GM10248 (cell line): Measurements from ENCODE around the gene LHFPL3.

Experiments used
- CTCF ChIA-PET: fragments of 300-600 bp; sonication (Branson Sonifier 250); formaldehyde crosslinking; extraction: SDS; loops from one replicate; lab custom pipeline; 2021; ENCODE audit warnings: antibody characterized with exemption; lab: Yijun Ruan, JAX
- POLR2A ChIA-PET: fragments of 350-650 bp; sonication (Branson Sonifier 250); formaldehyde crosslinking; extraction: SDS; loops from one replicate; lab custom pipeline; 2020; ENCODE audit warnings: antibody characterized with exemption; lab: Yijun Ruan, JAX
- DNase-seq: peaks from one replicate; pipeline ENCODE4 v3.0.0; 2012; ENCODE audit errors: extremely low spot score
- TF ChIP-seq, protein P1 (sequence below): IDR thresholded peaks from 2 replicates; pipeline ENCODE4 v1.5.1; 2012; ENCODE audit warnings: mild to moderate bottlenecking, low read depth; ENCODE audit errors: extremely low read depth, missing control alignments, control extremely low read depth

Gene LHFPL3

GRCh38 chr7:104850374-104850773 lies 522.0 kb downstream of the LHFPL3 start:
- ChIA-PET CTCF (no interaction called here), POLR2A (no interaction called here)
- TF ChIP-seq, protein P1, sequence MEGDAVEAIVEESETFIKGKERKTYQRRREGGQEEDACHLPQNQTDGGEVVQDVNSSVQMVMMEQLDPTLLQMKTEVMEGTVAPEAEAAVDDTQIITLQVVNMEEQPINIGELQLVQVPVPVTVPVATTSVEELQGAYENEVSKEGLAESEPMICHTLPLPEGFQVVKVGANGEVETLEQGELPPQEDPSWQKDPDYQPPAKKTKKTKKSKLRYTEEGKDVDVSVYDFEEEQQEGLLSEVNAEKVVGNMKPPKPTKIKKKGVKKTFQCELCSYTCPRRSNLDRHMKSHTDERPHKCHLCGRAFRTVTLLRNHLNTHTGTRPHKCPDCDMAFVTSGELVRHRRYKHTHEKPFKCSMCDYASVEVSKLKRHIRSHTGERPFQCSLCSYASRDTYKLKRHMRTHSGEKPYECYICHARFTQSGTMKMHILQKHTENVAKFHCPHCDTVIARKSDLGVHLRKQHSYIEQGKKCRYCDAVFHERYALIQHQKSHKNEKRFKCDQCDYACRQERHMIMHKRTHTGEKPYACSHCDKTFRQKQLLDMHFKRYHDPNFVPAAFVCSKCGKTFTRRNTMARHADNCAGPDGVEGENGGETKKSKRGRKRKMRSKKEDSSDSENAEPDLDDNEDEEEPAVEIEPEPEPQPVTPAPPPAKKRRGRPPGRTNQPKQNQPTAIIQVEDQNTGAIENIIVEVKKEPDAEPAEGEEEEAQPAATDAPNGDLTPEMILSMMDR = no peak
- DNase-seq = no peak

DNA sequence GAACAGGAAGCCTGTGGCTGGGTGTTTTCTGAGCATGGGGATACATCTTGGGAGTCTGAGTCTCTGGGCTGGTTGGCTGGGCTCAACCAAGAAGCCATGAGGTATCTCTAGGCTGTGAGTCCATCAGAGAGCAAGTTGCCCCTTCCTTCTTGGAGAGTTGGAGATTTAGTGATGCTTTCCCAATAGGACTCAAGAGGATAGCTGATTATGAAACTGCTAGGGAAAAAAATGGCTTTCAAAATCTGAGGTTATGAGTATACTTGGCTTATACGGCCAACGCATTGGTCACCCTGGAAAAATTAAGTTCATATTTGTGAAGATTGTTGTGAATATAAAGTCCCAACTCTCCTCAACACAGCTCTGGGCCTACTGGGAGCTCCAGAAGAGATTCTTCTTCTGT lies 522.9 kb downstream of the LHFPL3 start:
- TF ChIP-seq, protein P1 = no peak
- ChIA-PET POLR2A (no interaction called here), CTCF (interaction anchor here (0.7 to 2.1 kb wide), 6 partner anchors 9 to 1278 kb away, joined by 3 to 8 read pairs (median 4); no protein-coding TSS in a partner anchor)

DNA sequence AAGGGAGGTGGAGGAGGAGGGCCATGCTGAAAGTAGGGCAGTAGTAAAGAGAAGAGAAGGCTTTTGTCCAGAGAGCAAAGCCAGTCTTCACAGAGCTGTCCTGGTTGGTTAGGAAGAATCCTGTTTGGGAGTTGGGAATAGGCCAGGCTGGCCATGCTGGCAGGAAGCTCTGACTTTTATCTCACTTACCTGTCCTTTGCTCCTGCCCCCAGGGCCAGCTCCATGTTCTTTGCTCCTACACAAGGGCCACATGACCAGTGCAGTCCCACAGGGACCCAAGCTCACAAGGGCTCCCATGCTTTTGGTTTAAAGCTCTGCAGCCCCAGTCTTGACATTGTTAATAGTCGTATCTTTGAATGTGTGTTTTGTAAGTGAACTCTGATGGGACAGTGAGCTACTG lies 524.0 kb downstream of the LHFPL3 start:
- no peak for DNase-seq
- ChIA-PET POLR2A (no interaction called here), CTCF (interaction anchor here (1.2 to 2.1 kb wide), 3 partner anchors 31 to 1279 kb away, joined by 4 to 8 read pairs (median 7); no protein-coding TSS in a partner anchor)
- TF ChIP-seq, protein P1 = no peak

More for the DNA sequence above, 522.9 kb downstream of the LHFPL3 start:
- no peak for DNase-seq

- CTCF ChIA-PET = interaction anchor here (2.3 to 2.7 kb wide), 2 partner anchors 28 to 625 kb away, joined by 7 read pairs; no protein-coding TSS in a partner anchor
- POLR2A ChIA-PET = no interaction called here
- TF ChIP-seq, protein P1 = no peak
- no peak for DNase-seq
Measured at GRCh38 chr7:104855861-104856260, 527.5 kb downstream of the LHFPL3 start.

- TF ChIP-seq, protein P1 = no peak
- ChIA-PET CTCF (interaction anchor here (1.0 to 1.7 kb wide), 3 partner anchors 11 to 626 kb away, joined by 3 to 12 read pairs (median 5); no protein-coding TSS in a partner anchor), POLR2A (no interaction called here)
- DNase-seq = no peak
Measured at GRCh38 chr7:104857458-104858425, 529.3 kb downstream of the LHFPL3 start.

- ChIA-PET POLR2A (no interaction called here), CTCF (interaction anchor here (0.8 to 3.3 kb wide), 6 partner anchors 8 to 628 kb away, joined by 3 to 24 read pairs (median 4); no protein-coding TSS in a partner anchor)
- no peak for DNase-seq
- TF ChIP-seq, protein P1 = no peak
Measured at GRCh38 chr7:104859754-104860426, 531.5 kb downstream of the LHFPL3 start.
